Stimulated activated naive B cell treated with anti-CD40 and anti-IgM and Interleukin-4, amounts not matched to agents 10 μg/mL and 1 μg/mL and 100 μg/mL, for 72 hours (primary cell): ENCODE results near the gene UNC5A.

Experiments
- ATAC-seq, 2 donors: fragments of 150-1000 bp; cut with Tn5 transposase; replicated peaks; 2 replicates each; pipeline ENCODE4 v1.10.0; 2021; ENCODE audit warnings: moderate library complexity in 1 of 2
- DNase-seq: peaks from one replicate; pipeline ENCODE4 v3.0.0; 2021
- H3K27ac Mint-ChIP-seq: one replicate; pipeline ENCODE4 v1.8.0; 2022; ENCODE audit warnings: mild to moderate bottlenecking, mixed read lengths
- H3K27me3 Mint-ChIP-seq, 2 donors: one replicate each; pipeline ENCODE4 v1.8.0; 2022; ENCODE audit warnings: mixed read lengths in 2 of 2
- H3K36me3 Mint-ChIP-seq, 2 donors: one replicate each; pipeline ENCODE4 v1.8.0; 2022; ENCODE audit warnings: mixed read lengths in 2 of 2, mild to moderate bottlenecking in 1 of 2
- H3K4me1 Mint-ChIP-seq, 2 donors: one replicate each; pipeline ENCODE4 v1.8.0; 2022; ENCODE audit warnings: mixed read lengths in 2 of 2, mild to moderate bottlenecking in 1 of 2
- H3K4me3 Mint-ChIP-seq, 2 donors: one replicate each; pipeline ENCODE4 v1.8.0; 2022; ENCODE audit warnings: mild to moderate bottlenecking in 2 of 2, mixed read lengths in 2 of 2, moderate library complexity in 1 of 2
- H3K9me3 Mint-ChIP-seq, 2 donors: one replicate each; pipeline ENCODE4 v1.8.0; 2022; ENCODE audit warnings: mixed read lengths in 2 of 2, mild to moderate bottlenecking in 1 of 2

Gene UNC5A

GRCh38 chr5:176889321-176890280 is 79.2 kb downstream of the UNC5A start:
- ATAC-seq (no peak), DNase-seq (no peak)
- H3K27ac Mint-ChIP-seq = no peak overlapping the region
- peaks cover 0 to 19% of the 10 kb centered on the region in 2 donors for H3K27me3 Mint-ChIP-seq
- peaks cover 0 to 5% of the 10 kb centered on the region in 2 donors for H3K4me1 Mint-ChIP-seq
- H3K36me3 Mint-ChIP-seq = no peaks in the 10 kb centered on the region
- H3K9me3 Mint-ChIP-seq = no peaks in the 10 kb centered on the region
- no peak overlapping the region for H3K4me3 Mint-ChIP-seq

DNA sequence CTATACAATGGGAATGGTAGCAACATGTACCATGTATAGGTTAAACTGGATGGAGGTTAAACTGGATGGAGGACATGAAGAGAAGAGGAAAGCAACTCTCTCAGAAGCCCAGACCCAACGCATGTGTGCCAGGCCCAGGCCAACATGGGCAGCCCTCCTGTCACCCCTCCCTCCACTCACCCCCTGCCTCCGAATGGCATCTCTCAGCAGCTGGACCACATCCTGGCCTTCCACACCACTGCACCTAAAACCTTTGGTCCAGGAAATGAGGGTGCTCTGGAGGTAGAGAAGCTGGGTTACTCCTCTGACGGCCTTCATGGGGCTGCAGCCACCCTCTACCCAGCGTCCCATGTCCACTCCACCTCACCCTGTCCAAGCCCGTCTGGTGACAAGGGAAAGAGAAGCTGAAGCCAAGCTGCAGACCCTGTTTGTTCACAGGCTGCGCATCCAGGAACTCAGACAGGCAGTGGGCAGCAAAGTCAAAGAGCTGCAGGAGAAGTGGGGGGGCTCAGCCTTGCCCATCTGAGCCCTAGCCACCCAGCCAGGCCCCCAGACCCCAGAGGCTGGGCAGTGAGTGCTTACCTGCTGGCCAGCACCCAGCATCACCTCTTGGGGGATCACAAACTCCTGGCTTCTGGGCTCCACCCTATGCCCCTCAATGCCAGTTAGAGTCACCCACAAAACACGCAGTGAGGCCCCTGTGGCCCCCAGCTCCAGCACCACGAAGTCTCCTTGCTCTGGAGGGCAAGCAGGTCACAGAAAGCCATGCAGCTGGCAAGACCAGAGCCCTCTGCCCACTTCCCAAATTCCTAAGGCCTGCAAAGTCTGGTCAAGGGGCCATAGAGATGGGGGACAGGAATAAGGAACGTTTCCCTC is 80.3 kb downstream of the UNC5A start:
- H3K27me3 Mint-ChIP-seq = peaks cover 0 to 19% of the 10 kb centered on the region in 2 donors
- H3K27ac Mint-ChIP-seq = no peak overlapping the region
- ATAC-seq = no peak
- no peaks in the 10 kb centered on the region for H3K9me3 Mint-ChIP-seq
- H3K4me3 Mint-ChIP-seq = no peak overlapping the region
- no peaks in the 10 kb centered on the region for H3K36me3 Mint-ChIP-seq
- DNase-seq = no peak
- H3K4me1 Mint-ChIP-seq = no peaks in the 10 kb centered on the region

DNA sequence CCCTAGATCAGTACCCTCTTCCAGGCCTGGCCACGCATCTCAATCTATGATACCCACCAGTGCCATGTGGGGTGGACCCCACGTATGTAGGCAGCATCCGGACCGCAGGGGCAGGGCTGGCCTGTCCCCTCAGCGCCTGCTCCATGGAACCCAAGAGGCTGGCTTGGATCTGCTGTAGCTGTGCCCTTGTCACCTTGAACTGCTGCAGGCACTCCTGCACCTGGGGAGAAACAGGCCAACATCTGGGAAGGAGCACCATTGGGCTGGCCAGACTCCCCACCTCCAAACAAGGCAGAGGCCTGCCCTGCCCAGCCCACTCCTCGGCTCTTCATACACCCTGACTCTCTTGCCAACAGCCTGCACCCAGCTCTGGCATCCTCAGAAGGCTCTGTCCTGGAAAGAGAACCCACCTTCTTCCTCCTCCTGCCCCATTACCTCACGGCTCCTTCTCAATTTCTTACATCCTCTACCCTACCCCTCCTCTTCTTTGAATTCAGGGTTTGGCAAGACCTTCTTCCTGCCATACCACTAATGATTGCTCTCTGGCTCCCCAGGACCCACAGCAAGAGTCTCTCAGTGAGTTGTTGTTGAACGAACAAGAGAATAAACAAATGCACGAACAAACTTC is 81.1 kb downstream of the UNC5A start:
- Mint-ChIP-seq H3K27ac (no peak overlapping the region), H3K4me3 (no peak overlapping the region), H3K9me3 (no peaks in the 10 kb centered on the region), H3K36me3 (no peaks in the 10 kb centered on the region), H3K27me3 (peaks cover 0 to 19% of the 10 kb centered on the region in 2 donors), H3K4me1 (no peaks in the 10 kb centered on the region)
- DNase-seq (no peak), ATAC-seq (no peak)

DNA sequence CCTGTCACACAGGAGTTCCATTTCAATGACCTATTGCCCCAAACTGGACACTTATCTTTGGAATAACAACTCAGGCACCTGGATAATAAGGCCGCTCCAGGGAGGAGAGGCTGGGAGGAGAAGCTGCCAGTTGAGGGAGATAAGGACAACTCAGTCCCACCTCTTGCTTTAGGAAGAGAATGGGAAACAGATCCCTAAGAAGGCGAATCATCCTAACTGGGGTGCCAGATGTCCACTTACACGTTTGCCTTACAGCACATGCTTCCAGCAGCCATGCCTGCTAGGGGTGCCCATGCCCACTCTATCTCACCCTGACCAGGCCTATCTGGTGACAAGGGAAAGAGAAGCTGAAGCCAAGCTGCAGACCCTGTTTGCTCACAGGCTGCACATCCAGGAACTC is 82.3 kb downstream of the UNC5A start:
- DNase-seq (no peak), ATAC-seq (no peak)
- Mint-ChIP-seq H3K36me3 (no peaks in the 10 kb centered on the region), H3K4me3 (no peak overlapping the region), H3K27ac (no peak overlapping the region), H3K27me3 (peaks cover 4 to 19% of the 10 kb centered on the region in 2 donors), H3K4me1 (no peaks in the 10 kb centered on the region), H3K9me3 (no peaks in the 10 kb centered on the region)

GRCh38 chr5:176894298-176894697 is 83.9 kb downstream of the UNC5A start:
- H3K36me3 Mint-ChIP-seq = peaks cover under 1% of the 10 kb centered on the region in 2 donors
- ATAC-seq (no peak), DNase-seq (no peak)
- H3K27me3 Mint-ChIP-seq = peaks cover 8 to 19% of the 10 kb centered on the region in 2 donors
- no peak overlapping the region for H3K4me3 Mint-ChIP-seq
- H3K27ac Mint-ChIP-seq = no peak overlapping the region
- H3K4me1 Mint-ChIP-seq = peaks cover 2 to 7% of the 10 kb centered on the region in 2 donors
- no peaks in the 10 kb centered on the region for H3K9me3 Mint-ChIP-seq

DNA sequence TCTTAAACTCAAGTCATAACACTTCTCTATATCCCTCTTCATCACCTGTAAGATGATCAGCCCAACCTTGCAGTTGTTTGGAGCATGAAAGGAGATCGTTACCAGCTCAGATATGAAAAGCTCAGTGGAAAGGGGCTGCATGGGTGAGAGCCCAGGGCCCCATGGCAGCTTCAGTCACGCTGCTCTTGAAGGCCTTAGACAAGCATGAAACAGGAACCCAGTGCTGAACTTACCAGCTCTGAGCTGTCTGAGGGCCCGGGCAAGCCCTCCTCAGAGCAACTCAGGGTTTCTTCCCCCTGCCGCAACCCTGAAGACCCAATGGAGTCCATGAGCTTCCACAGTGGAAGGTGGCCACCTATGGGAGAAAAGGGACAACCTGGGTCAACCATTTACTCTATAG is 85.5 kb downstream of the UNC5A start:
- Mint-ChIP-seq H3K27ac (no peak overlapping the region), H3K4me1 (peaks cover 7 to 13% of the 10 kb centered on the region in 2 donors), H3K9me3 (no peaks in the 10 kb centered on the region), H3K4me3 (no peak overlapping the region), H3K27me3 (peaks cover 8 to 19% of the 10 kb centered on the region in 2 donors), H3K36me3 (peaks cover 6 to 7% of the 10 kb centered on the region in 2 donors)
- no peak for ATAC-seq
- DNase-seq = no peak

- Mint-ChIP-seq H3K27ac (no peak overlapping the region), H3K4me3 (no peak overlapping the region), H3K9me3 (peaks cover 0 to 2% of the 10 kb centered on the region in 2 donors), H3K27me3 (peaks cover 6 to 8% of the 10 kb centered on the region in 2 donors), H3K36me3 (peaks cover 14 to 16% of the 10 kb centered on the region in 2 donors), H3K4me1 (peaks cover 15 to 28% of the 10 kb centered on the region in 2 donors)
- ATAC-seq (no peak), DNase-seq (no peak)
These were observed 86.9 kb downstream of the UNC5A start for GRCh38 chr5:176897263-176897662.

DNA sequence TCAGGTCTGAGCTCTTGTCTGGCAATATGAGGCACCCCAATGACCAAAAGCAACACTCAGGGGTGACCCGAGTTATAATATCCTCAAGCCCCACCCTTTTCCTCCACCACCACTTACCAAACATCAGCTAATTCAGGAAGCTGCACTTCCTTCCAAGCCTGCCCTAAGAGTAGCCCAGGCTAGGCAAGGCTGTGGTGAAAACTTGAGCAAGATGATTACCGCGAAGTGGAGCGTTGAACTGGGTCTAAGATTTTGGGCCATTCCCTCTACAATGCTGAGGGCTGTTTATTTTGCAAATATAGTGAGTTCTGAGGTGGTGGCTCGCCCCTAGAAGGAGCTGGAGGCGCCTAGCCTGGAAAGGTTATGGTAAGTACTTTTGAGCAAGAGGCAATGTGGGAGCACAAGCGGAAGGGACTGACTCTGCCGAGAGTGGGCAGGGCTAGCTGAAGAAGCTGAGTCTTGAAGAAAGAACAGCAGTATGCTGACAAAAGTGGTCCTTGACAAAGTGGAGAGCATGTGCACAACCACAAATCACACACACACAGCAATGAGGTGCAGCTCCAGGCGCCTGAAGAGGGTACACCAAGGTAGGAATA is 89.0 kb downstream of the UNC5A start, which contains the start of gene HK3:
TSS of gene HK3 (minus strand) at position 51 of the 596 bp plus-strand sequence. CDS start 3,187 bp downstream, outside the sequence.
- peaks cover 28 to 30% of the 10 kb centered on the region in 2 donors for H3K36me3 Mint-ChIP-seq
- H3K27me3 Mint-ChIP-seq = peaks cover 0 to 8% of the 10 kb centered on the region in 2 donors
- no peak for DNase-seq
- peak within 1 kb of the TSS; percentile 42 for H3K27ac Mint-ChIP-seq
- H3K4me1 Mint-ChIP-seq = peaks cover 21 to 40% of the 10 kb centered on the region in 2 donors
- no peak within 1 kb of the TSS for H3K4me3 Mint-ChIP-seq
- peaks cover 0 to 2% of the 10 kb centered on the region in 2 donors for H3K9me3 Mint-ChIP-seq
- ATAC-seq = no peak

DNA sequence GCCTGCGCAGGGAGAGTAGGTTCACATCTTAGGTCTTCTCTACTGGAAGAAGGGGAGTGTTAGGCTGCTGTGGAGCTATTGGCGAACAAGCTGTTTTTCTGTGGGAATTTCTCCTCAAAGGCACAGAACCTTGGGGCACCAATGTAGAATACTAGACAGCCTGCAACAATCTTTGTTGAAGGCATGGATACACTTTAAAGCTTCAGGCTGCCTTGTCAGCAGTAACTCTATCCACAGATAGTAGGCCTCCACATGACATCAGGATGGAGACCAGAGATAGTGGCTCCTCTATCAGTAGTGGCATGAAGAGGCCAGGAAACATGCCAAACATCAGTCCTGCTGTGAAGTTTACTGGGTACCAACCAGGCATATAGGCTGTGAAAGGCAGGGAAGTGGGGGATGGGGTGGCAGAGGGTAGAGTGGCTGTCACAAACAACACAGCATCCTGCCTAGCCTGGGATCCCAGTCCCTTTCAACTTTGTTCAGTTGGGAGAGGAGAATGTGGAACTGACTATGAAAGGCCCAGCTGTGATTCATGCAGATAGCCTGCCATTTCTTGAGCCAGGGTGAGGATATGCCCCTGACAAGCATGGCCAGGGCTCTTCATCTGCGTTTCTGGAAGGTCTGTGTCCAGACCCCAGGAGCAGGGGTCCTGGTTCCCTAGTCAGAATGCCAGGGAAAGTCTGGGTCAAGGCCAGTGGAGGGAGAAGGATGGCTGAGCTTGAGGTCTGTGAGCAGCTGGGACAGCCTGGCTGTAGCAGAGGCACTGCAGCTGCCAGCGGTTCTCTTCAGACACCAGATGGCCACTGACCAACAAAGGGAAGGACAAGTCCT is 89.8 kb downstream of the UNC5A start:
- ATAC-seq (no peak), DNase-seq (no peak)
- Mint-ChIP-seq H3K27ac (peak overlapping the region; percentile 21), H3K4me1 (peaks cover 21 to 40% of the 10 kb centered on the region in 2 donors), H3K36me3 (peaks cover 33 to 35% of the 10 kb centered on the region in 2 donors), H3K4me3 (no peak overlapping the region), H3K9me3 (peaks cover 0 to 2% of the 10 kb centered on the region in 2 donors), H3K27me3 (peaks cover 0 to 8% of the 10 kb centered on the region in 2 donors)

DNA sequence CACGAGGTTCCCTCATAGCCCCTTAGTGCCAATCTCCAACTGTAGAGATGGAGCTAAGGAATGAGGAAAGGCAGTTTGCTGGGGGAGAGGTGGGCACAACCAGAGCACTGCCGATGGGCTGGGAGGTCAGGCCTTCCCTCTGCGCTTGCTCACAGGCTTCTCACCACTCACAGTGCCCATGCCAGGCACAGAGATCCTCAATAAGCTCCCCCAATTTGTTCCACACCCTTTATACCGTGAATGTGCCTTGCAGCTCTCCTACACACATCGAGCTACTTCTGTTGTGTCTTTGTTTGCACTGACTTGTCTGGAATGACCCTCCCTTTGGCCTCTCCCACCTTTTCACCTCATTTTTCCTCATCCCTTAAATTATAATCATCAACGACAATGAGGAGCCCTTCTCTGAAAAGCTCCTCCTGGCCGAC is 90.4 kb downstream of the UNC5A start:
- H3K27ac Mint-ChIP-seq = no peak overlapping the region
- H3K36me3 Mint-ChIP-seq = peaks cover 38 to 41% of the 10 kb centered on the region in 2 donors
- no peak overlapping the region for H3K4me3 Mint-ChIP-seq
- DNase-seq (no peak), ATAC-seq (no peak)
- peaks cover 0 to 8% of the 10 kb centered on the region in 2 donors for H3K27me3 Mint-ChIP-seq
- H3K9me3 Mint-ChIP-seq = peaks cover 0 to 2% of the 10 kb centered on the region in 2 donors
- H3K4me1 Mint-ChIP-seq = peaks cover 21 to 40% of the 10 kb centered on the region in 2 donors

DNA sequence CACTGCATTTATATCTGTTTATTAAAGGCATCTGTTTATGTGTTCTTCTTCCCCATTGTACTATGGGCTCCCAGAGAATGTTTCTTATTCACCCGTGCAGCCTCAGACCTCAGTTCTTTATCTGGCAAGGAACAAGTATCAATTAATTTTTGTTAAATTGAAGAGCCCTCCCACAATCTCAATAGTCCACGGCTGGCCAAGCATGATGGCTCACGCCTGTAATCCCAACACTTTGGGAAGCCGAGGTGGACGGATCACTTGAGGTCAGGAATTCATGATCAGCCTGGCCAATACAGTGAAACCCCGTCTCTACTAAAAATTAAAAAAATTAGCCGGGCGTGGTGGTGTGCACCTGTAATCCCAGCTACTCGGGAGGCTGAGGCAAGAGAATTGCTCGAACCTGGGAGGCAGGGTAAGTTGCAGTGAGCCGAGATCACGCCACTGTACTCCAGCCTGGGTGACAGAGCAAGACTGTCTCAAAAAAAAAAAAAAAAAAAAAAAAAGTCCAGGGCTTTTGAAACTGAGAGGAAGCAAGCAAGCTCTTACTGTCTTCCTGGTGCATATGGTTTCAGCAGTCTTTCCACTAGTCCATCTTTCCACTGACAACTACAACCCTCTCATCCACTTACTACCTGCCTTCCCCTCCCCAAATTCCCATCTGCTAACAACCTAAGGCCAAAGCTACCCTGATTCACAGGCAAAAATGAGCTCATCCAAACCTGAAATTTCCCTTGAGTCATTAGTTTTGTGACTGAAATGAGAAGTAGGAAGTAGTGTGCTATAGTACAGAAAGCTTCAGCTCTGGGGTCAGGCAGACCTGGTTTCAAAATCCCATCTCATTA is 91.1 kb downstream of the UNC5A start:
- Mint-ChIP-seq H3K27me3 (peaks cover 0 to 8% of the 10 kb centered on the region in 2 donors), H3K27ac (peak overlapping the region; percentile 85)
- peak; percentile 91 to 95 for ATAC-seq

More for the DNA sequence above, 91.1 kb downstream of the UNC5A start:
- Mint-ChIP-seq H3K4me1 (peaks cover 21 to 40% of the 10 kb centered on the region in 2 donors), H3K9me3 (peaks cover 0 to 2% of the 10 kb centered on the region in 2 donors), H3K36me3 (peaks cover 41 to 42% of the 10 kb centered on the region in 2 donors), H3K4me3 (peak overlapping the region; percentile 23 to 26)
- DNase-seq = peak; percentile 17
